Umbilical cord (tissue), 2 donors: Measurements from ENCODE around the gene MSX2. TPM values are rescaled to one million over a fixed set of nuclear protein-coding genes. Genes with fewer than 3 reads are reported as not detected.

Experiments
- DNase-seq: peaks from one replicate; pipeline ENCODE4 v3.0.0-alpha.2; 2015; ENCODE audit warnings: low spot score
- total RNA-seq: library from RNA; depleted of rRNA; stranded (reverse); fragments of >200 nt; gene quantifications from one replicate; pipeline ENCODE4 v1.2.3, GENCODE V29; 2014; ENCODE audit warnings: low replicate concordance; ENCODE audit not compliant: insufficient read depth

The MSX2 gene
- total RNA-seq, 1 donor from 2014 or later: 8.2 TPM

- peak; percentile 92 for DNase-seq
Observed at GRCh38 chr5:174718880-174719610, 5.3 kb upstream of the MSX2 start.

- DNase-seq: peak; percentile 80
Observed at GRCh38 chr5:174719793-174720611, 4.4 kb upstream of the MSX2 start.

- DNase-seq: no peak
Observed at GRCh38 chr5:174720612-174721529, 3.5 kb upstream of the MSX2 start.

- no peak for DNase-seq
Observed at GRCh38 chr5:174721530-174722432, 2.6 kb upstream of the MSX2 start.

- DNase-seq: no peak
Observed at GRCh38 chr5:174722500-174722899, 1.9 kb upstream of the MSX2 start.

- DNase-seq: peak; percentile 23
Observed at GRCh38 chr5:174723315-174723978, 935 bp upstream of the MSX2 start.

- no peak for DNase-seq
Observed at GRCh38 chr5:174723979-174724483, 351 bp upstream of the MSX2 start.

GRCh38 chr5:174725261-174725990 lies 1.0 kb downstream of the MSX2 start:
- DNase-seq: no peak

- peak; percentile 33 for DNase-seq
Observed at GRCh38 chr5:174725991-174726601, 1.7 kb downstream of the MSX2 start.

GRCh38 chr5:174726916-174727793 lies 2.8 kb downstream of the MSX2 start:
- DNase-seq: peak; percentile 37

GRCh38 chr5:174727794-174728680 lies 3.7 kb downstream of the MSX2 start:
- DNase-seq: peak; percentile 75

- no peak for DNase-seq
Observed at GRCh38 chr5:174729075-174729680, 4.8 kb downstream of the MSX2 start.

- DNase-seq: peak; percentile 12
Observed at GRCh38 chr5:174731214-174732035, 7.0 kb downstream of the MSX2 start.

- DNase-seq: peak; percentile 12
Observed at GRCh38 chr5:174732036-174733020, 7.9 kb downstream of the MSX2 start.
